Endothelial cell of umbilical vein (primary cell): ENCODE measurements around the gene FAM131C. TPM values are rescaled to one million over a fixed set of nuclear protein-coding genes. Genes with fewer than 3 reads are reported as not detected.

Source experiments
- BruUV-seq: library from RNA; stranded (reverse); fragments of 400-500 nt; replicated peaks from 2 replicates; lab custom pipeline; 2021; lab: Mats Ljungman, UMichigan
- CTCF ChIA-PET: fragments of 300-600, 350-600 bp; sonication (Branson Sonifier 250); formaldehyde crosslinking; loops from one replicate; lab custom pipeline; 2021; ENCODE audit warnings: antibody characterized with exemption, inconsistent platforms; lab: Charles Lee
- POLR2A ChIA-PET: fragments of 300-600, 350-600 bp; sonication (Branson Sonifier 250); formaldehyde crosslinking; loops from one replicate; lab custom pipeline; 2021; ENCODE audit warnings: antibody characterized with exemption, inconsistent platforms; lab: Charles Lee
- DNase-seq: peaks from one replicate; pipeline ENCODE4 v3.0.0-alpha.2; 2011; ENCODE audit warnings: low read depth, low spot score
- FAIRE-seq: peaks from 2 replicates; lab custom pipeline; 2011; peaks lifted over from hg19 to GRCh38; lab: Jason Lieb, UNC
- H2AFZ ChIP-seq: 2 replicates; pipeline ENCODE4 v1.6.0; 2012; ENCODE audit warnings: low read depth, low read length, control low read depth, inconsistent platforms
- H3K27ac ChIP-seq: 2 replicates; pipeline ENCODE4 v1.5.1; 2011; ENCODE audit warnings: low read depth, mild to moderate bottlenecking, control low read depth, low read length, moderate library complexity; ENCODE audit not compliant: insufficient read depth
- H3K27me3 ChIP-seq, 2 experiments: 2 replicates each; pipeline versions ENCODE4 v1.6.0 to v1.6.1; 2011; ENCODE audit warnings: low read length in 2 of 2, mixed read lengths in 1 of 2; ENCODE audit not compliant: control insufficient read depth in 2 of 2, insufficient read depth in 2 of 2
- H3K36me3 ChIP-seq, 2 experiments: 2 replicates in 1 of 2; 3 replicates in 1 of 2; pipeline ENCODE4 v1.5.1; 2011; ENCODE audit warnings: low read length in 2 of 2, mild to moderate bottlenecking in 1 of 2, moderate library complexity in 1 of 2; ENCODE audit not compliant: control insufficient read depth in 2 of 2, insufficient read depth in 2 of 2; ENCODE audit errors: extremely low read depth in 1 of 2
- H3K4me1 ChIP-seq: 3 replicates; pipeline ENCODE4 v1.5.1; 2011; ENCODE audit warnings: mild to moderate bottlenecking, low read length; ENCODE audit not compliant: control insufficient read depth, insufficient read depth; ENCODE audit errors: extremely low read depth
- H3K4me2 ChIP-seq: 2 replicates; pipeline ENCODE4 v1.6.1; 2011; ENCODE audit warnings: low read length, control low read depth, mixed read lengths; ENCODE audit not compliant: insufficient read depth
- H3K4me3 ChIP-seq, 3 experiments: fragments of 200-600 bp in 1 of 3; sonication (generic), shearing (Covaris generic) in 1 of 3; replicated peaks in 1 of 3; 2 replicates each; pipeline ENCODE4 v1.5.1; 2011 to 2016; ENCODE audit warnings: control low read depth in 3 of 3, low read length in 3 of 3, mild to moderate bottlenecking in 2 of 3, inconsistent platforms in 1 of 3, low read depth in 1 of 3, moderate library complexity in 1 of 3; ENCODE audit not compliant: insufficient read depth in 1 of 3
- H3K79me2 ChIP-seq: 2 replicates; pipeline ENCODE4 v1.6.0; 2012; ENCODE audit warnings: low read length, inconsistent platforms; ENCODE audit not compliant: control insufficient read depth, insufficient read depth
- H3K9ac ChIP-seq: replicated peaks from 2 replicates; pipeline ENCODE3; 2011; ENCODE audit warnings: low read length, control low read depth; ENCODE audit not compliant: insufficient read depth; ENCODE audit errors: extremely low read depth
- H3K9me1 ChIP-seq: replicated peaks from 3 replicates; pipeline ENCODE4 v1.6.0; 2011; ENCODE audit warnings: mild to moderate bottlenecking, low read length; ENCODE audit not compliant: control insufficient read depth, insufficient read depth; ENCODE audit errors: extremely low read depth
- H3K9me3 ChIP-seq: replicated peaks from 2 replicates; pipeline ENCODE4 v1.5.1; 2012; ENCODE audit warnings: low read length, inconsistent platforms; ENCODE audit not compliant: control insufficient read depth, insufficient read depth
- H4K20me1 ChIP-seq: replicated peaks from 2 replicates; pipeline ENCODE3; 2011; ENCODE audit warnings: mild to moderate bottlenecking, low read length; ENCODE audit not compliant: control insufficient read depth, insufficient read depth; ENCODE audit errors: extremely low read depth
- CTCF ChIP-seq, 2 donors: IDR thresholded peaks; 1 replicate in 1 of 2; 2 replicates in 1 of 2; pipeline ENCODE4 v1.5.1; 2011; ENCODE audit warnings: low read length in 2 of 2, mild to moderate bottlenecking in 2 of 2, moderate library complexity in 2 of 2, control low read depth in 1 of 2, inconsistent platforms in 1 of 2, low read depth in 1 of 2; ENCODE audit not compliant: insufficient read depth in 1 of 2; ENCODE audit errors: extremely low read depth in 1 of 2
- POLR2A ChIP-seq: IDR thresholded peaks from 2 replicates; pipeline ENCODE4 v1.6.1; 2012; ENCODE audit warnings: low read depth, mild to moderate bottlenecking, control low read depth, low read length
- POLR2AphosphoS5 ChIP-seq: IDR thresholded peaks from 2 replicates; pipeline ENCODE4 v1.6.1; 2012; ENCODE audit warnings: low read depth, mild to moderate bottlenecking, control low read depth, low read length, moderate library complexity; ENCODE audit not compliant: insufficient read depth
- dilution Hi-C: fragments of 300-500 bp; cut with MboI; formaldehyde crosslinking; loops from one replicate; pipeline ENCODE4 v1.15.0; 2019; ENCODE audit warnings: low sequenced_read_pairs; ENCODE audit not compliant: extremely low pct_ligation_motif_present
- intact Hi-C: fragments of 100-400 bp; cut with micrococcal nuclease; formaldehyde crosslinking; loops from one replicate; pipeline ENCODE4 v1.10.0; 2022
- polyA plus RNA-seq, 4 experiments: library from polyadenylated mRNA; depleted of rRNA in 3 of 4; stranded (reverse) in 3 of 4; unstranded in 1 of 4; fragments of >200 nt; gene quantifications; 2 replicates each; pipeline versions ENCODE4 v1.2.1 to v1.2.3, GENCODE V29; 2011 to 2012; ENCODE audit warnings: missing spikeins in 1 of 4
- total RNA-seq: library from RNA; stranded (reverse); gene quantifications from 2 replicates; pipeline ENCODE4 v1.2.3, GENCODE V29; 2021

FAM131C gene
- total and polyA plus RNA-seq, 2 donors (not counting 3 experiments of a cell fraction or from before 2014, with no cell fraction given), result 0.23 TPM; not detected in 1

DNA sequence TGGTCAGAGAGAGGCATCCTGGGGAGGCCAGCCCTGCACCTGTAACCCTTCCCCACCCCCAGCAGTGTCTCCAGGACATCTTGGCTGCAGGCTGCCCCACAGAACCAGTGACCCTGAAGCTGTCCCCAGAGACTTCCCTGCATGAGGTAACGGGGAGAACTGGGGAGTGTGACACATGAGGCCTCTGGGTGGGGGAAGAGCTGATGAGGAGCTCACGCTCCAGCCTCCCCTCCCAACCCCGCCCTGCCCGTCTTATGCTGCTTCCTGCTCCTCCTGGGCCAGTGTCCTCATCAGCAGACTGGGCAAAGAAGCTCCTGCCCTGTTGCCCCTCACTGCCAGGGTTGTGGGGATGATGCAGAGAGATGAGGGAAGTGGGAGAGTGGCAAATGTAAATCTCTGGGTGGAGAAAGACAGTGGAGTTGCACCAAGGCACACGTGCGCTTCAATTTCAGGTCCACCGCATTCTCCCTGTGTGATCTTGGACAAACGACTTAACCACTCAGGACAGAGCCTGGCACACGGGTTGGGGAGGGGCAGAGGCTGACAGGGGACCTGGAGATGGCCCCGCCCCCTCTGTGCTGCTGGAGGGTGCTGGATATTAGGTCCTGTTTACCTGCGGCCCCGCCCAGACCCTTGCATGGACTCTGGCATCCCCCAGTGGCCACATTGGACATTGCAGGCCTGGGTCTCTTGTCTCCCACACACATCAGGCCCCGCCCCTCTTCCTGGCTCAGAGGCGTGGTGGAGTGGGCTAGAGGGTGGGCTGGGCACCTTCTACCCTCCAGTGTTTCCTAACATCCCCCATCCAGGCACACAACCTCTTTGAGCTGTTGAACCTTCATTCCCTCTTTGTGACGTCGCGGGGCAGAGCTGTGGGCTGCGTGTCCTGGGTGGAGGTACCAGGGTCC is 17.6 kb downstream of the FAM131C start:
- peak; percentile 78 for DNase-seq
- Histone ChIP-seq H3K4me1 (no peaks in the 10 kb centered on the region), H3K9ac (no peak overlapping the region), H3K36me3 (no peaks in the 10 kb centered on the region), H3K79me2 (no peaks in the 10 kb centered on the region), H3K4me2 (no peak overlapping the region), H4K20me1 (no peaks in the 10 kb centered on the region), H3K27ac (no peak overlapping the region), H3K27me3 (peaks cover 0 to 4% of the 10 kb centered on the region in 2 experiments), H3K4me3 (no peak overlapping the region), H3K9me1 (no peaks in the 10 kb centered on the region), H3K9me3 (no peaks in the 10 kb centered on the region), H2AFZ (no peak overlapping the region)
- dilution Hi-C loops (no loop called here), intact Hi-C loops (loop anchor here (1.0 to 2.0 kb wide), 3 partner anchors 23 to 263 kb away; no protein-coding TSS in a partner anchor)
- ChIA-PET POLR2A (no interaction called here), CTCF (interaction anchor here (0.6 to 3.6 kb wide), 9 partner anchors 11 to 264 kb away, joined by 3 to 19 read pairs (median 3); no protein-coding TSS in a partner anchor)
- no TSS peak for BruUV-seq
- peak; percentile 81 for FAIRE-seq
- TF ChIP-seq POLR2A (no peak), POLR2AphosphoS5 (no peak), CTCF (IDR thresholded peaks at IDR 0.05; ENCODE audit: extremely low read depth in 1 of 2, insufficient read depth in 1 of 2, low read depth in 1 of 2, low read length in 2 of 2) (peak; percentile 77 to 95)
